ENCODE data around the gene MTHFD2L. TPM values are rescaled to one million over a fixed set of nuclear protein-coding genes. Genes with fewer than 3 reads are reported as not detected.
"Not testable (repeated sequence)": the region's sequence is repeated elsewhere in the genome, so short reads cannot be mapped to it uniquely, and the experiment has no call there.

The MTHFD2L gene
- total RNA-seq, 2 donors from 2014 or later: 9.5 to 12.6 TPM

- intact Hi-C loops (cut with DNase I): no loop called here
- Histone ChIP-seq H3K4me3 (no peak overlapping the region), H3K27me3 (no peaks in the 10 kb centered on the region), H3K9me3 (no peaks in the 10 kb centered on the region), H3K36me3 (no peaks in the 10 kb centered on the region), H3K9ac (ENCODE audit: low read depth in 2 of 2, low read length in 2 of 2) (no peak overlapping the region), H3K4me1 (no peaks in the 10 kb centered on the region), H3K27ac (no peak overlapping the region)
- TF ChIP-seq, protein P1, sequence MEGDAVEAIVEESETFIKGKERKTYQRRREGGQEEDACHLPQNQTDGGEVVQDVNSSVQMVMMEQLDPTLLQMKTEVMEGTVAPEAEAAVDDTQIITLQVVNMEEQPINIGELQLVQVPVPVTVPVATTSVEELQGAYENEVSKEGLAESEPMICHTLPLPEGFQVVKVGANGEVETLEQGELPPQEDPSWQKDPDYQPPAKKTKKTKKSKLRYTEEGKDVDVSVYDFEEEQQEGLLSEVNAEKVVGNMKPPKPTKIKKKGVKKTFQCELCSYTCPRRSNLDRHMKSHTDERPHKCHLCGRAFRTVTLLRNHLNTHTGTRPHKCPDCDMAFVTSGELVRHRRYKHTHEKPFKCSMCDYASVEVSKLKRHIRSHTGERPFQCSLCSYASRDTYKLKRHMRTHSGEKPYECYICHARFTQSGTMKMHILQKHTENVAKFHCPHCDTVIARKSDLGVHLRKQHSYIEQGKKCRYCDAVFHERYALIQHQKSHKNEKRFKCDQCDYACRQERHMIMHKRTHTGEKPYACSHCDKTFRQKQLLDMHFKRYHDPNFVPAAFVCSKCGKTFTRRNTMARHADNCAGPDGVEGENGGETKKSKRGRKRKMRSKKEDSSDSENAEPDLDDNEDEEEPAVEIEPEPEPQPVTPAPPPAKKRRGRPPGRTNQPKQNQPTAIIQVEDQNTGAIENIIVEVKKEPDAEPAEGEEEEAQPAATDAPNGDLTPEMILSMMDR (IDR thresholded peaks at IDR 0.05): no peak
- no peak for DNase-seq
These were observed 30.2 kb upstream of the MTHFD2L start for GRCh38 chr4:74127745-74128144.

DNA sequence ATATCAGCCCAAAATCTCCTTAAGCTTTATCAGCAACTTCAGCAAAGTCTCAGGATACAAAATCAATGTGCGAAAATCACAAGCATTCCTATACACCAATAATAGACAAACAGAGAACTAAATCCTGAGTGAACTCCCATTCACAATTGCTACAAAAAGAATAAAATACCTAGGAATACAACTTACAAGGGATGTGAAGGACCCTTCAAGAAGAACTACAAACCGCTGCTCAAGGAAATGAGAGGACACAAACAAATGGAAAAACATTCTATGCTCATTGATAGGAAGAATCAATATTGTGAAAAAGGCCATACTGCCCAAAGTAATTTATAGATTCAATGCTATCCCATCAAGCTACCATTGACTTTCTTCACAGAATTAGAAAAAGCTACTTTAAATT, 27.1 kb upstream of the MTHFD2L start:
- not testable (repeated sequence) for DNase-seq; H3K36me3 ChIP-seq; H3K27me3 ChIP-seq; H3K4me1 ChIP-seq; H3K9ac ChIP-seq (ENCODE audit: low read depth in 2 of 2, low read length in 2 of 2); H3K27ac ChIP-seq; H3K4me3 ChIP-seq; H3K9me3 ChIP-seq
- intact Hi-C loops (cut with DNase I): loop anchor here (5.0 to 10.0 kb wide), 2 partner anchors 266 to 469 kb away; partner anchors contain the start of gene CXCL1

GRCh38 chr4:74132188-74132587, 25.7 kb upstream of the MTHFD2L start:
- H3K9ac ChIP-seq (ENCODE audit: low read depth in 2 of 2, low read length in 2 of 2); DNase-seq; H3K36me3 ChIP-seq; H3K4me1 ChIP-seq; H3K4me3 ChIP-seq; H3K27ac ChIP-seq; H3K27me3 ChIP-seq; H3K9me3 ChIP-seq: not testable (repeated sequence)
- intact Hi-C loops (cut with DNase I): loop anchor here (5.0 to 10.0 kb wide), 2 partner anchors 267 to 470 kb away; partner anchors contain the start of gene CXCL1

DNA sequence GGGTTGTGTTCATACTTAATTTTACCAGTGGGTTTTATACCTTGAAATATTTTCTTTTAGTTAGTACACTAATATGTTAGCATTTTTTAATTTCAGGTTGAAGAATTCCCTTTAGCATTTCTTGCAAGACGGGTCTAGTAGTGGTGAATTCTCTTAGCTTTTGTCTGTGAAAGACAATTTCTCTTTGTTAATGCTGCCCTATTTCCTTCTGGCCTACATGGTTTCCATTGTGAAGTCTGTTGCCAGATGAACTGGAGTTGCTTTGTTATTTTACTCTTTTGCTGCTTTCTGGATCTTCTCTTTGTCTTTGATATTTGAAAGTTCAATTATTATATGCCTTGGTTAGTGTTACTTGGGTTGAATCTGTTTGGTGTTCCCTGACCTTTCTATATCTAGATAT, 25.0 kb upstream of the MTHFD2L start:
- no peak for DNase-seq
- Histone ChIP-seq H3K27me3 (no peaks in the 10 kb centered on the region), H3K4me1 (no peaks in the 10 kb centered on the region), H3K9me3 (no peaks in the 10 kb centered on the region), H3K27ac (no peak overlapping the region), H3K9ac (ENCODE audit: low read depth in 2 of 2, low read length in 2 of 2) (no peak overlapping the region), H3K4me3 (no peak overlapping the region), H3K36me3 (no peaks in the 10 kb centered on the region)
- intact Hi-C loops (cut with DNase I): loop anchor here (5.0 to 10.0 kb wide), 2 partner anchors 268 to 471 kb away; partner anchors contain the start of gene CXCL1
- TF ChIP-seq, protein P1 (IDR thresholded peaks at IDR 0.05): no peak

GRCh38 chr4:74133786-74134499, 24.0 kb upstream of the MTHFD2L start:
- Histone ChIP-seq H3K4me1 (no peaks in the 10 kb centered on the region), H3K27ac (no peak overlapping the region), H3K36me3 (no peaks in the 10 kb centered on the region), H3K27me3 (no peaks in the 10 kb centered on the region), H3K9ac (ENCODE audit: low read depth in 2 of 2, low read length in 2 of 2) (no peak overlapping the region), H3K4me3 (no peak overlapping the region), H3K9me3 (no peaks in the 10 kb centered on the region)
- DNase-seq: peak; percentile 87
- intact Hi-C loops (cut with DNase I): loop anchor here (5.0 to 10.0 kb wide), 2 partner anchors 269 to 472 kb away; partner anchors contain the start of gene CXCL1
- TF ChIP-seq, protein P1 (IDR thresholded peaks at IDR 0.05): peak; percentile 57

- intact Hi-C loops (cut with DNase I): loop anchor here (5.0 to 10.0 kb wide), 2 partner anchors 270 to 472 kb away; partner anchors contain the start of gene CXCL1
- Histone ChIP-seq H3K4me1 (no peaks in the 10 kb centered on the region), H3K27me3 (no peaks in the 10 kb centered on the region), H3K36me3 (no peaks in the 10 kb centered on the region), H3K9me3 (no peaks in the 10 kb centered on the region), H3K9ac (ENCODE audit: low read depth in 2 of 2, low read length in 2 of 2) (no peak overlapping the region), H3K27ac (no peak overlapping the region), H3K4me3 (no peak overlapping the region)
- no peak for DNase-seq
- TF ChIP-seq, protein P1 (IDR thresholded peaks at IDR 0.05): no peak
These were observed 23.4 kb upstream of the MTHFD2L start for GRCh38 chr4:74134500-74134852.
